Coronary artery (tissue), 2 donors: ENCODE data around the gene SCAMP4.

Experiments used
- DNase-seq: peaks from one replicate; pipeline ENCODE4 v3.0.0-alpha.2; 2017; ENCODE audit warnings: low spot score
- H3K27ac ChIP-seq, 2 donors: fragments of 200-600 bp; sonication (generic); one replicate each; pipeline ENCODE4 v1.5.1; 2016 to 2019
- H3K4me3 ChIP-seq: fragments of 200-600 bp; sonication (generic); 2 replicates; pipeline ENCODE4 v1.5.1; 2016; ENCODE audit warnings: mild to moderate bottlenecking, moderate library complexity
- TF ChIP-seq, protein P1 (sequence below): fragments of 200-600 bp; sonication (generic); IDR thresholded peaks from one replicate; pipeline ENCODE4 v1.5.1; 2019; ENCODE audit warnings: antibody characterized with exemption

Gene SCAMP4

DNA sequence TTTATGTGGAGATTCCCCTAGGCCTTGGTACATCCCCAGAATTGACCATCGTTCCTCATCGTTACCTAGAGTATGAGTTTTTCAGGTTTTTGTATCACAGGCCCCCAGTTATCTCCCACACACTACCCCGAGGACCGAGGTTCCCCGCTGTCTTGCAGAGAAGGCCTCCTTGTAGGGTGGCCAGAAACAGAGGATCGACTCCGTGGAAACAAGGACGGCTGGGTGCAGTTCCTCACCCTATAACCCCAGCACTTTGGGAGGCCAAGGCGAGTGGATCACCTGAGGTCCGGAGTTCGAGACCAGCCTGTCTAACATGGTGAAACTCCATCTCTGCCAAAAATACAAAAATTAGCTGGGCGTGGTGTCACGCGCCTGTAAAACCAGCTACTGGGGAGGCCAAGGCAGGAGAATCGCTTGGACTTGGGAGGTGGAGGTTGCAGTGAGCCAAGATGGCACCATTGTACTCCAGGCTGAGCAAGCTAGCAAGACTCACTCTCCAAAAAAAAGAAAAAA lies 720 bp downstream of the SCAMP4 start:
- peak overlapping the region; percentile 90 for H3K4me3 ChIP-seq
- no peak for DNase-seq
- TF ChIP-seq, protein P1, sequence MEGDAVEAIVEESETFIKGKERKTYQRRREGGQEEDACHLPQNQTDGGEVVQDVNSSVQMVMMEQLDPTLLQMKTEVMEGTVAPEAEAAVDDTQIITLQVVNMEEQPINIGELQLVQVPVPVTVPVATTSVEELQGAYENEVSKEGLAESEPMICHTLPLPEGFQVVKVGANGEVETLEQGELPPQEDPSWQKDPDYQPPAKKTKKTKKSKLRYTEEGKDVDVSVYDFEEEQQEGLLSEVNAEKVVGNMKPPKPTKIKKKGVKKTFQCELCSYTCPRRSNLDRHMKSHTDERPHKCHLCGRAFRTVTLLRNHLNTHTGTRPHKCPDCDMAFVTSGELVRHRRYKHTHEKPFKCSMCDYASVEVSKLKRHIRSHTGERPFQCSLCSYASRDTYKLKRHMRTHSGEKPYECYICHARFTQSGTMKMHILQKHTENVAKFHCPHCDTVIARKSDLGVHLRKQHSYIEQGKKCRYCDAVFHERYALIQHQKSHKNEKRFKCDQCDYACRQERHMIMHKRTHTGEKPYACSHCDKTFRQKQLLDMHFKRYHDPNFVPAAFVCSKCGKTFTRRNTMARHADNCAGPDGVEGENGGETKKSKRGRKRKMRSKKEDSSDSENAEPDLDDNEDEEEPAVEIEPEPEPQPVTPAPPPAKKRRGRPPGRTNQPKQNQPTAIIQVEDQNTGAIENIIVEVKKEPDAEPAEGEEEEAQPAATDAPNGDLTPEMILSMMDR = no peak
- H3K27ac ChIP-seq = peak overlapping the region; percentile 74 to 90

GRCh38 chr19:1906985-1907562 lies 1.9 kb downstream of the SCAMP4 start:
- TF ChIP-seq, protein P1 = no peak
- Histone ChIP-seq H3K27ac (no peak overlapping the region), H3K4me3 (no peak overlapping the region)
- DNase-seq = no peak

DNA sequence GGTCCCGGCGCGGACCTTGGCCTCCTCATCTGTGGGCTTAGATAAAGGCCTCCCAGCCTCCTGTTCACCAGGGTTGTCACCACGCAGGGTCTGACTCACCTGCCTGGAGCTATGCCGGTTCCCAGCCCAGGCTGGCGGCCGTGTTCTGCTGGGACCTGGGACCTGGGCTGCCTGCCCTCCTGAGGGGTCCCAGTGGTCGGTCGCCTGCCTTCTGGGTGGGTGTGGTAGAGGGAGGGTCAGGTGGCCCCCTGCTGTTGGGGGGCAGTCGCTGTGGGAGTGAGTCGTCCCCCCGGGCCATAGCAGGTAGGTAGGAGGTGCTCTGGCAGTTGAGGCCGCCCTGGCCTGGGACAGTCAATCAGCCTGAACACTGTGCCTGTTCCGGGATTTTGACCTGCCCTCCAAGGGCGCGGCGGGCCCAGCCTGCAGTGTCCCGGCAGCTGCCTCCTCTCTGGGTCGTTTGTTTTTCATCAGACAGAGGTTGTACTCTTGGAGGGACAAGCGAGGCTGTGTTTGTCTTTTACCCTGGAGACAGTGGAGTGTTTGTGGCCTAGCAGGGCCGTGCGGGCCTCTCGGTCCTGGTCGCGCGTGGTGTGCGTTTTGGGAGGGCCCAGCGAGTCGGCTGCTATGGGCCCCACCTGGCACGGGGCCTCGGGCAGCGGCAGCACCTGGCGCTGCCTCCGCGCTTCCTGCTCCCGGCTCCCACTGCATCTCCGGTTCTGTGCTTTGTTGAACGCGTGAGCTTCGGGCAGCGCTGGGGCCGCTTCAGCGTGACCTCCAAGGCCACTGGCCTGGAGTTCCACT lies 2.6 kb downstream of the SCAMP4 start:
- DNase-seq = no peak
- no peak overlapping the region for H3K4me3 ChIP-seq
- no peak overlapping the region for H3K27ac ChIP-seq
- TF ChIP-seq, protein P1 = no peak

DNA sequence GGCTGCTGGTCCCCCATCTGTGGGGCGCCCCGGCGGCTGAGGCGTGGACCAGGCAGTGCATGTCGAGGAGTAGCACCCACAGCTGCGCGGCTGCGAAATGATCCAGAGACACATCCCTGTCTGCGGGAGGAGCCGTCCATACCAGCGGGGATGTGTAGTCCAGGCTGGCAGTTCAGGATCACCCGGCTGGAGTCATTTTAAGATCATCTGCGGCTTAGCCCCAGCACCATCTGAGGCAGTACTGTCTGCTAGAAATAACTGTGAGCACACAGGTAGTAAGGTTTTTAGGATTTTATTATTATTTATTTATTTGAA lies 3.1 kb downstream of the SCAMP4 start:
- no peak for DNase-seq
- Histone ChIP-seq H3K4me3 (no peak overlapping the region), H3K27ac (no peak overlapping the region)
- TF ChIP-seq, protein P1 = no peak

GRCh38 chr19:1909761-1910080 lies 4.5 kb downstream of the SCAMP4 start:
- DNase-seq = no peak
- TF ChIP-seq, protein P1 = no peak
- Histone ChIP-seq H3K27ac (no peak overlapping the region), H3K4me3 (no peak overlapping the region)

DNA sequence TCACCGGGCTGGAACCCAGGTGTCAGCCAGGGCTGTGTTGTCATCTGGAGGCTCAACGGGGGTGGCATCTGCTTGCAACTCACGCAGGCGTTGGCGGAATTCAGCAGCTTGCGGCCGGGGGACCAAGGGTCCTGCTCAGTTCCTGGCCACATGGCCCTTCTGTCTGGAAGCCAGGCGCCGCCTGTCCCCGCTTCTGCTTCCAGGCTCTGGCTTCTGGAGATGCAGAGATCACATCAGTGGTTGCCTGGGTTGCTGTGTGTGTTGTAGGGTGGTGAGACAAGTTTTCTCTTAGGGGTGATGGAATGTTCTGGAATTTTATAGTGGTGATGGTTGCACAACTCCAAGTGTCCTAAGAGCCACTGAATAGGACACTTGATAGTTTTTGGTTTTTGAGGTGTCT lies 5.0 kb downstream of the SCAMP4 start:
- DNase-seq = no peak
- Histone ChIP-seq H3K27ac (no peak overlapping the region), H3K4me3 (no peak overlapping the region)
- TF ChIP-seq, protein P1 = no peak

GRCh38 chr19:1911098-1911497 lies 5.9 kb downstream of the SCAMP4 start:
- H3K4me3 ChIP-seq = no peak overlapping the region
- no peak for DNase-seq
- TF ChIP-seq, protein P1 = no peak
- H3K27ac ChIP-seq = no peak overlapping the region
